ENCODE data around the gene DSCAM.

DNA sequence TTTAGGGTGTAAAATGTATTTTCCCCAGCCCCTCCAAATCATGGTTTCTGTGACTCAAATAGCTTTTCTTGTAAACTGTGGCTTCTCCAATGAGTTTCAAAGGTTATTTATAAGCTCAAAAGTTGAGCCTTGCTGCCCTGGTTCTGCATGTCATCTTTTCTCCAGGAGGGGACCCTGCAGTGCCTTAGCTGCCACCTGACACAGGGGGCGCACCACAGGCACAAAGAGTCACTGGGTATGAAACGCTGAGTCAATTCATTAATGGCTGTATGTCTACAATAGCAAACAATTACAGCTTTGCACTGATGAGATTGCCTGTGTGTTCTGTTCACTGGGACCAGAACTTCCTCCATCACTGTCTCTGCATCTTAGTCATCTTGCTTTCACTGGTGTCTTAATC lies 878.9 kb downstream of the DSCAM start:
- TF ChIP-seq CTCF (IDR thresholded peaks at IDR 0.05) = no peak
- no peak for TF ChIP-seq POLR2A (IDR thresholded peaks at IDR 0.05)
